ENCODE measurements around the gene PPM1B.
"Not testable (repeated sequence)": the region's sequence is repeated elsewhere in the genome, so short reads cannot be mapped to it uniquely, and the experiment has no call there.

The PPM1B gene

GRCh38 chr2:44257802-44258201 is 89.1 kb downstream of the PPM1B start:
- DNase-seq, result not testable (repeated sequence)

- DNase-seq, result no peak
Observed at GRCh38 chr2:44267269-44267795, 98.7 kb downstream of the PPM1B start.

GRCh38 chr2:44267796-44268648 is 99.3 kb downstream of the PPM1B start:
- no peak for DNase-seq

- no peak for DNase-seq
Observed at GRCh38 chr2:44269831-44270230, 101.2 kb downstream of the PPM1B start.

GRCh38 chr2:44271296-44271695 is 102.6 kb downstream of the PPM1B start:
- no peak for DNase-seq

GRCh38 chr2:44273076-44273475 is 104.4 kb downstream of the PPM1B start:
- DNase-seq, result no peak

- DNase-seq, result no peak
Observed at GRCh38 chr2:44273596-44273995, 104.9 kb downstream of the PPM1B start.

- DNase-seq, result no peak
Observed at GRCh38 chr2:44275927-44276303, 107.2 kb downstream of the PPM1B start.

GRCh38 chr2:44277541-44277940 is 108.9 kb downstream of the PPM1B start:
- DNase-seq, result no peak

- DNase-seq, result no peak
Observed at GRCh38 chr2:44280869-44281268, 112.2 kb downstream of the PPM1B start.
